ENCODE measurements around the gene IFNA4.
"Not testable (repeated sequence)": the region's sequence is repeated elsewhere in the genome, so short reads cannot be mapped to it uniquely, and the experiment has no call there.

The IFNA4 gene

DNA sequence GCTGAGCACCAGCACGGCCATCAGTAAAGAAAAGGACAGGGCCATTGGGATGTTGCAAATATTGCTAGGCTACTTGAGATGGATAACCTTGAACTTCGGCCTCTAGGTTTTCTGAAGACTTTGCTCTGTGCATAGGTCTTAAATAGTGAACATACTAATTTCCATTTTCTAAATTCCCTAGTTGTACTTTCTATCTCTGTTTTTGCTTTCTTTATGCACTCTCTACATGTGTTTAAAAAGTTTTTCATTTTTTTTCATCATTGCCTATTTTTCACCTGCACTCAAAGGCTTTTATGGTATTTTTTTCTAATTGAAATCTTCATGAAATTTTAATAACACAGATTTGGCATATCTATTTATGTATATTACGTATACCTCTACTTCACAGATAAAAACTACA lies at the start of gene IFNA4:
Gene IFNA4, minus strand, starts transcription at position 101 of the 400 bp plus-strand sequence. Its CDS starts 56 bp downstream, at position 45.
- not testable (repeated sequence) for DNase-seq

DNA sequence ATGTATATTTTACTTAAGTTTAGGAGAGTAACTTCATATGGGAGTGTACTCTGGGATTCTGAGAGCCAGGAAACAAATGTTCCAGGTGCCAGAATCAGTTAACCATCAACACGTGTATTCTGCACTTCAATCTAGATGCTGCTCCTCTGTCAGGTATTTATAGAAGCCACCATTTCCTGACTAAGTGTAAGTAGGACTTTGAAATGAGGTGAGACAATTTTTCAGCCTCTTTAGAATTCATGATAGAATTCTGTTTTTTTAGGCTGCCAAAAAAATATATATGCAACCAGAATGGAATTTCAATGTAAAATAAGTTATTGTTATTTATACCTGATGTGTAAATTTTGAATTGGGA lies 49.0 kb upstream of the IFNA4 start:
- DNase-seq, result not testable (repeated sequence)

DNA sequence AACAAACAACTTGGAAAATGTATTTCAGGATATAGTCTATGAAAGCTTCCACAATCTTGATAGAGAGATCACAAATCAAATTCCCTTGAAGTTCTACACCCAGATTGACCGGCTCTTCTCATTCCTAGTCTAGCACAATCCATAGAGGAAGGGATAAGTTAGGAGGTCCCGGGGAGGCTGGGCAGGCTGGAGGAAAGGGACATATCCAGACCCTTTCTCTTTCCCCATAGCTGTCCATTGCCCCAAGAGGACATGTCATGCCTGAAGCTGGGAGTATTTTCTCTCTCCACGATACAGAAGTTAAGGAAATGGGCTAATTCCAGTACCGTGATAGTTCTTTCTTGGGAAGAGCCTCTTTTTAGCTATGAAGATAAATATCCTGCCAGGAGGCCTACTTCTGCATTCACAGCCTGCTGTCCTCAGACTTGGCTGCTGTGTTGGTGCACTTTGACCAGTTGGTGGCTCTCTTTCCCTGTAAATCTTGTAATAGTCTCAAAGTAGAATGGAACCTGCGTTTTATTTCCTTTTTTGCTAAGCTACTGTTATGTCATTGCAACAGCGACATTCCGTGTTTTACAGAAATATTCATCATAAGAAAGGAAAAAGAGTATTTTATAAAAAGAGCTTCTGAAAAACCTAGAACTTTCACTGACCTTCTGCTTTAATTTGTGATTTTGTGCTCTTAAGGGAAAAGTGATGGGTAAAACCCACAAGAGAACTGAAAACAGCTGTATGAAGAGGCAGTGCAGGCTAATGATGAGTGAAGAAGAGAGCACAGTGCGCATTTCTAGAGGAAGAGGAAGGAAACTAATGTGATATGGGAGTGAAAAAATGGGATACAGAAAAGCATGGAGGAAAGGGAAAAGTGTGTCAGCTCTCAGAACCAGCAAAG lies 48.3 kb upstream of the IFNA4 start:
- DNase-seq, result peak; percentile 81

DNA sequence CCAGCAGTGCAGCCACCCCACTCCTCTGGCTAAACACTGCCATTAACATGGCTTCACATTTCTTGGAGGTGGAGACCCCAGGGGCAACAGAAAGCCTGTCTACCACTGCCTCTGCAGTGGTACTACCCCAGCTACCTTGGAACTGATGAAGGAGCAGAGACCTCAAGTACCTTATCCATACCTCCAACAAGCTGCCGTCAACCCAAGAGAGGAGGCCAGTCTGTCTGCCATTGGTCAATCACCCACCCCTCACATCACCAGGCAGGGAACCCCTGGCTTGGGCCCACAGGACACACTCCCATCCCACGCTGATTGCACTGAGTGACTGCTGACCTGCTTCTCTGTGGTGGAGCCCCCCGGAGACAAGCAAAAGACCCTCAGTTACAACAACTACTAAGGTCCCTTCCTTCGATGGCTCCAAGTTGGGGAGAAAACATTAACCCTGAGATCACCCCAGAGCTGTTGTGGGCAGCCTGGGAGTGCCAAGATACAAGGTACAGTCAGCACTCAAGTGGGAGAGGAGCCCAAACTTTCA lies 46.8 kb upstream of the IFNA4 start:
- no peak for DNase-seq

DNA sequence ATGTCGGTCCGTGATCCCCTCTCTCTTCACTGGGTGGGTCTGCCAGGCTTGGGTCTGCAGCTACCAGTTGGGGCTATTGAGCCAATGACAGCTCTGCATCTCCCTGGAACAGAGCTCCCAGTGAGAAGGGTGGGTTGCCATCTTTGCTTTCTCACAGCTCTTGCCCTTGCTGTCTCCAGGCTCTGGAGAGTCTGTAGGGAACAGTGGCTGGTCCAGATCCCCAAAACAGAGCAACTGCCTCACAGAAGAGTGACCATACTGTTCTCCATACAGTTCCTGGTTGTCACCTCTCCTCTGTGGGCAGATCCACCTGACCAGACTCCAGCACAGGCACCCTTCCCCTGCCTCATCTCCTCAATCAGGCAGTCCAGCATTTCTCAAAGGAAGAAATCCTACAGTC lies 45.9 kb upstream of the IFNA4 start:
- no peak for DNase-seq

DNA sequence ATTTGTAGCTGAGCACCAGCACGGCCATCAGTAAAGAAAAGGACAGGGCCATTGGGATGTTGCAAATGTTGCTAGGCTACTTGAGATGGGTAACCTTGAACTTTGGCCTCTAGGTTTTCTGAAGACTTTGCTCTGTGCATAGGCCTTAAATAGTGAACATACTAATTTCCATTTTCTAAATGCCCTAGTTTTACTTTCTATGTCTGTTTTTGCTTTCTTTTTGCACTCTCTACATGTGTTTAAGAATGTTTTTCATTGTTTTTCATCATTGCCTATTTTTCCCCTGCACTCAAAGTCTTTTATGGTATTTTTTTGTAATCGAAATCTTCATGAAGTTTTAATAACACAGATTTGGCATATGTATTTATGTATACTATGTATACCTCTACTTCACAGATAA lies 40.7 kb upstream of the IFNA4 start, which contains the start of gene IFNA17:
Gene IFNA17, minus strand, starts transcription at position 101 of the 400 bp plus-strand sequence. Its CDS starts 49 bp downstream, at position 52.
- DNase-seq, result no peak

DNA sequence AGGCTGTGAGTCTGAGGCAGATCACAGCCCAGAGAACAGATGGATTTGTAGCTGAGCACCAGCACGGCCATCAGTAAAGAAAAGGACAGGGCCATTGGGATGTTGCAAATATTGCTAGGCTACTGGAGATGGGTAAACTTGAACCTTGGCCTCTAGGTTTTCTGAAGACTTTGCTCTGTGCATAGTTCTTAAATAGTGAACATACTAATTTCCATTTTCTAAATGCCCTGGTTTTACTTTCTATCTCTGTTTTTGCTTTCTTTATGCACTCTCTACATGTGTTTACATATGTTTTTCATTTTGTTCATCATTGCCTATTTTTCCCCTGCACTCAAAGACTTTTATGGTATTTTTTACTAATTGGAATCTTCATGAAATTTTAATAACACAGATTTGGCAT lies 29.8 kb upstream of the IFNA4 start, which contains the start of gene IFNA16:
Gene IFNA16, minus strand, starts transcription at position 101 of the 400 bp plus-strand sequence. Its CDS starts 6 bp downstream, at position 95.
- not testable (repeated sequence) for DNase-seq

DNA sequence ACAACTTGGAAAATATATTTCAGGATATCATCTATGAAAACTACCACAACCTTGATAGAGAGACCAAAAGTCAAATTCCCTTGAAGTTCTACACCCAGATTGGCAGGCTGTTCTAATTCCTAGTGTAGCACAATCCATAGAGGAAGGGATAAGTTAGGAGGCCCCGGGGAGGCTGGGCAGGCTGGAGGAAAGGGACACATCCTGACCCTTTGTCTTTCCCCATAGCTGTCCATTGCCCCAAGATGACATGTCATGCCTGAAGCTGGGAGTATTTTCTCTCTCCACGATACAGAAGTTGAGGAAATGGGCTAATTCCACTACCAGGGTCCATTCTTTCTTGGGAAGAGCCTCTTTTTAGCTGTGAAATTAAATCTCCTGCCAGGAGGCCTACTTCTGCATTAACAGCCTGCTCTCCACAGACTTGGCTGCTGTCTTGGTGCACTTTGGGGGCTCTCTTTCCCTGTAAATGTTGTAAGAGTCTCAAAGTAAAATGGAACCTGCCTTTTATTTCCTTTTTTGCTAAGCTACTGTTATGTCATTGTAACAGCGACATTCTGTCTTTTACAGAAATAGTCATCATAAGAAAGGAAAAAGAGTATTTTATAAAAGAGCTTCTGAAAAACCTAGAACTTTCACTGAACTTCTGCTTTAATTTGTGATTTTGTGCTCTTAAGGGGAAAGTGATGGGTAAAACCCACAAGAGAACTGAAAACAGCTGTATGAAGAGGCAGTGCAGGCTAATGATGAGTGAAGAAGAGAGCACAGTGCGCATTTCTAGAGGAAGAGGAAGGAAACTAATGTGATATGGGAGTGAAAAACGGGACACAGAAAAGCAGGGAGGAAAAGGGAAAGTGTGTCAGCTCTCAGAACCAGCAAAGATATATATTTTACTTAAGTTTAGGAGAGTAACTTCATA lies 26.3 kb upstream of the IFNA4 start:
- peak; percentile 41 for DNase-seq

DNA sequence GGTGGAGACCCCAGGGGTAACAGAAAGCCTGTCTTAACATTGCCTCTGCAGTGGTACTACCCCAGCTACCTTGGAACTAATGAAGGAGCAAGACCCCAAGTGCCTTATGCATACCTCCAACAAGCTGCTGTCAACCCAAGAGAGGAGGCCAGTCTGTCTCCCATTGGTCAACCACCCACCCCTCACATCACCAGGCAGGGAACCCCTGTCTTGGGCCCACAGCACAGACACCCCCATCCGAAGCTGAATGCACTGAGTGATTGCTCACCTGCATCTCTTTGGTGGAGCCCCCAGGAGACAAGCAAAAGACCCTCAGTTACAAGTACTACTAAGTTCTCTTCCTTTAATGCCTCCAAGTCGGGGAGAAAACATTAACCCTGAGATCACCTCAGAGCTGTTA lies 24.8 kb upstream of the IFNA4 start:
- DNase-seq, result not testable (repeated sequence)

DNA sequence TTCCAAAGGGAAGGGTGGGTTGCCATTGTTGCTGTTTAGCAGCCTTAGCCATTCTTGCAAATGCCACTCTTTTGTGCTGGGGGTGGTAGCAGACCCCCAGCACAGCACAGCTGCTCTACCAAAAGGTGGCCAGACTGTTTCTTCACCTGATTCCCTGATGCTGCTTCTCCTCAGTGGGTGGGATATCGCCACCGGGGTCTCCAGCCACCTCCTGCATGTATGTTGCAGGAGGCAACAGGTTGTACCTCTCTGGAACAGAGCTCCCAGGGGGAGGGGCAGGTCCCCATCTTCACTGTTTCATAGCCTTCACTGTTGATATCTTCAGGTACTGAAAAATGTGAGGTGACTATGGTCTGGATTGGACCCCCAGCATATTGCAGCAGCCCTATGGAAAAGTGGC lies 23.4 kb upstream of the IFNA4 start:
- DNase-seq, result not testable (repeated sequence)

DNA sequence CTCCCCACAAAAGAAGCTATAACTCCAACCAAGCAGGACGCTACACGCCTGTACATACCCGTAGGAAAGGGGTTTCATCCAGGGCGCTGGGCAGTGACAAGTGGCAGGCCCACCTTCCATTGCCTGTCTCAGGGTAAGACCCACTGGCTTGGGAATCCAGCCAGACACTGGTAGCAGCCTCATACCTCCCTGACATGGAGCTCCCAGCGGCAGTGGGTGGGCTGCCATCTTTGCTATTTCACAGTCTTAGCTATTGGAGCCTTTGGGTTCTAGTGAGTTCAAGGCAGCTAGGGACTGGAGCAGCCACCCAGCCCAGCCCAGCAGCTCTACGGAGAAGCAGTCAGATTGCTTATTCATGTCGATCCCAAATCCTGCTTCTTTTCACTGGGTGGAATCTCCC lies 22.9 kb upstream of the IFNA4 start:
- no peak for DNase-seq

DNA sequence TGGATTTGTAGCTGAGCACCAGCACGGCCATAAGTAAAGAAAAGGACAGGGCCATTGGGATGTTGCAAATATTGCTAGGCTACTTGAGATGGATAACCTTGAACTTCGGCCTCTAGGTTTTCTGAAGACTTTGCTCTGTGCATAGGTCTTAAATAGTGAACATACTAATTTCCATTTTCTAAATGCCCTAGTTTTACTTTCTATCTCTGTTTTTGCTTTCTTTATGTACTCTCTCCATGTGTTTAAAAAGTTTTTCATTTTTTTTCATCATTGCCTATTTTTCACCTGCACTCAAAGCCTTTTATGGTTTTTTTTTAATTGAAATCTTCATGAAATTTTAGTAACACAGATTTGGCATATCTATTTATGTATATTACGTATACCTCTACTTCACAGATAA lies 19.7 kb upstream of the IFNA4 start, which contains the start of gene IFNA10:
Gene IFNA10, minus strand, starts transcription at position 101 of the 400 bp plus-strand sequence. Its CDS starts 46 bp downstream, at position 55.
- not testable (repeated sequence) for DNase-seq

DNA sequence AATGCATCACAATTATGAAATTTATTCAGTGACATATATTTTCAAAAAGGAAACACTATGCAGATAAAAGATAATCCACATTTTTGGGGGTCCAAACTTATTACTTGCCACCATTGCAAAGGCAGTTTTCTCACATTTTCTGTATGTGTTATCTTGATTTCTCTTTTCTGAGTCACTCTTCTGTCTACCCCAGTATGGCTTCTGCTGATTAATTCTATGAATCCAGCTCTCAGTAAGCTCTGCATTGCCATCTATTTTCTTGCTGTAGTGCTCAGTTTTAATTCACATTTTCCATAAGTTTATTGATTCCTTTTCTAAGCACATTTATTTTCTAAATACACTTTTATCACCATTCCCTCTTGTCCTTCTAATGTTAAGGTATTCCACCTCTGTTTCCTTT lies 17.8 kb upstream of the IFNA4 start:
- no peak for DNase-seq

DNA sequence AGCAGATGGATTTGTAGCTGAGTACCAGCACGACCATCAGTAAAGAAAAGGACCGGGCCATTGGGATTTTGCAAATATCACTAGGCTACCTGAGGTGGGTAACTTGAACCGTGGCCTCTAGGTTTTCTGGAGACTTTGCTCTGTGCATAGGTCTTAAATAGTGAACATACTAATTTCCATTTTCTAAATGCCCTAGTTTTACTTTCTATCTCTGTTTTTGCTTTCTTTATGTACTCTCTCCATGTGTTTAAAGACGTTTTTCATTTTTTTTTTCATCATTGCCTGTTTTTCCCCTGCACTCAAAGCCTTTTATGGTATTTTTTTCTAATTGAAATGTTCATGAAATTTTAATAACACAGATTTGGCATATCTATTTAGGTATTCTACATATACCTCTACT lies 14.7 kb upstream of the IFNA4 start, which contains the start of gene IFNA7:
Gene IFNA7, minus strand, starts transcription at position 101 of the 400 bp plus-strand sequence. Its CDS starts 40 bp downstream, at position 61.
- not testable (repeated sequence) for DNase-seq

DNA sequence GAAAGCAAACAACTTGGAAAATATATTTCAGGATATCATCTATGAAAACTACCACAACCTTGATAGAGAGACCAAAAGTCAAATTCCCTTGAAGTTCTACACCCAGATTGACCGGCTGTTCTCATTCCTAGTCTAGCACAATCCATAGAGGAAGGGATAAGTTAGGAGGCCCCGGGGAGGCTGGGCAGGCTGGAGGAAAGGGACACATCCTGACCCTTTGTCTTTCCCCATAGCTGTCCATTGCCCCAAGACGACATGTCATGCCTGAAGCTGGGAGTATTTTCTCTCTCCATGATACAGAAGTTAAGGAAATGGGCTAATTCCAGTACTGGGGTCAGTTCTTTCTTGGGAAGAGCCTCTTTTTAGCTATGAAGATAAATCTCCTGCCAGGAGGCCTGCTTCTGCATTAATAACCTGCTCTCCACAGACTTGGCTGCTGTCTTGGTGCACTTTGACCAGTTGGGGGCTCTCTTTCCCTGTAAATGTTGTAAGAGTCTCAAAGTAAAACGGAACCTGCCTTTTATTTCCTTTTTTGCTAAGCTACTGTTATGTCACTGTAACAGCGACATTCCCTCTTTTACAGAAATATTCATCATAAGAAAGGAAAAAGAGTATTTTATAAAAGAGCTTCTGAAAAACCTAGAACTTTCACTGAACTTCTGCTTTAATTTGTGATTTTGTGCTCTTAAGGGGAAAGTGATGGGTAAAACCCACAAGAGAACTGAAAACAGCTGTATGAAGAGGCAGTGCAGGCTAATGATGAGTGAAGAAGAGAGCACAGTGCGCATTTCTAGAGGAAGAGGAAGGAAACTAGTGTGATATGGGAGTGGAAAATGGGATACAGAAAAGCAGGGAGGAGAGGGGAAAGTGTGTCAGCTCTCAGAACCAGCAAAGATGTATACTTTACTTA lies 7.7 kb upstream of the IFNA4 start:
- peak; percentile 63 for DNase-seq

DNA sequence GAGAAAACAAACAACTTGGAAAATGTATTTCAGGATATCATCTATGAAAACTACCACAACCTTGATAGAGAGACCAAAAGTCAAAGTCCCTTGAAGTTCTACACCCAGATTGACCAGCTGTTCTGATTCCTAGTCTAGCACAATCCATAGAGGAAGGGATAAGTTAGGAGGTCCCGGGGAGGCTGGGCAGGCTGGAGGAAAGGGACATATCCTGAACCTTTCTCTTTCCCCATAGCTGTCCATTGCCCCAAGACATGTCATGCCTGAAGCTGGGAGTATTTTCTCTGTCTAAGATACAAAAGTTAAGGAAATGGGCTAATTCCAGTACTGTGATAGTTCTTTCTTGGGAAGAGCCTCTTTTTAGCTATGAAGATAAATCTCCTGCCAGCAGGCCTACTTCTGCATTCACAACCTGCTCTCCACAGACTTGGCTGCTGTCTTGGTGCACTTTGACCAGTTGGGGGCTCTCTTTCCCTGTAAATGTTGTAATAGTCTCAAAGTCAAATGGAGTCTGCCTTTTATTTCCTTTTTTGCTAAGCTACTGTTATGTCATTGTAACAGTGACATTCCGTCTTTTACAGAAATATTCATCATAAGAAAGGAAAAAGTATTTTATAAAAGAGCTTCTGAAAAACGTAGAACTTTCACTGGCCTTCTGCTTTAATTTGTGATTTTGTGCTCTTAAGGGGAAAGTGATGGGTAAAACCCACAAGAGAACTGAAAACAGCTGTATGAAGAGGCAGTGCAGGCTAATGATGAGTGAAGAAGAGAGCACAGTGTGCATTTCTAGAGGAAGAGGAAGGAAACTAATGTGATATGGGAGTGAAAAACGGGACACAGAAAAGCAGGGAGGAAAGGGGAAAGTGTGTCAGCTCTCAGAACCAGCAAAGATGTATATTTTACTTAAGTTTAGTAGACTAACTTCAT lies 4.3 kb downstream of the IFNA4 start:
- peak; percentile 67 for DNase-seq

DNA sequence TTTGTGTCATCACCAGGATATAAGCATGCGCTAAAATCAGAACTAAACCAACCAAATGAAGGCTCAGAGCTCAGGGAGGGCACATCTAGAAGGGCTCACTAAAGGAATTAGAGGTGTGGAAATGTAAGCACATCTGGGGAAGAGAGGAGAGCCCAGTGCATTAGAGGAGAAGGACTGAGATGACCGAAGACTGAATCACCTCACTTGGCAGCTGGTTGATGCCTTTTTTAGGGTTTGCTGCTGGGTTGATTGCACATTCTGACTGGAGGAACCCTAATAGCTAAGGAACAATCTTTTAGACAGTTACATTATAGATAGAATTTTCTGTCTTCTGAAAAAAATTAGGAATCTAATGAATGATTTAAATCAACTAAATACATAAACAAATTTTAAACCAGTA lies 12.7 kb downstream of the IFNA4 start:
- no peak for DNase-seq

DNA sequence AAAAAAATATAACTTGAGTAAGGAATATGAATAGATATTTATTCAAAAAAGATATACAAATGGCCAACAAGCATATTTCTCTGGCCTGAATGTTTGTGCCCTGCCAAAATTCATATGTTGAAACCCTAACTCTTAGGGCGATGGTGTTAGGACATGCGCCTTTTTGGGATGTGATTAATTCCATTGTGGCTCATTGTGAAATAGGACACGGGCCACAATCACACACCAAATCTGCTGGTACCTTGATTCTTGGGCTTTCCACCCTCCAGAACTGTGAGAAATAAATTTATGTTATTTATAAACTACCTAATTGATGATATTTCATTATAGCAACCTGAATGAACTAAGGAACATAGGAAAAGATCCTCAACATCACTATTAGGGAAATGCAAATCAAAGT lies 15.2 kb downstream of the IFNA4 start:
- no peak for DNase-seq

DNA sequence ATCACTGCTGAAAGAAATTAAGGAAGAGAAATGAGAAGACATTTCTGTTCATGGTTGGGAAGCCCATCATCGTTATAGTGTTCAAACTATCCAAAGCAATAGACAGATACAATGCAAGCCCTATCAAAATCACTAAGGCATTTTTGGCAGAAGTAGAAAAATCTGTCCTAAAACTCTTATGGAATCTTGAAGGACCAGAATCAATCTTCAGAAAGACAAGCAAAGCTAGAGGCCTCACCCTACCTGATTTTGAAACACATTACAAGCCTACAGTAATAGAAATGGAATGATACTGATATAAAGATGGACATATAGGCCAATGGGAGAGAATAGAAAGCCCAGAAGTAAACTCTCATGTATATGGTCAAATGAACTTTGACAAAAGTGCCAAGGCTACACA lies 16.0 kb downstream of the IFNA4 start:
- no peak for DNase-seq

DNA sequence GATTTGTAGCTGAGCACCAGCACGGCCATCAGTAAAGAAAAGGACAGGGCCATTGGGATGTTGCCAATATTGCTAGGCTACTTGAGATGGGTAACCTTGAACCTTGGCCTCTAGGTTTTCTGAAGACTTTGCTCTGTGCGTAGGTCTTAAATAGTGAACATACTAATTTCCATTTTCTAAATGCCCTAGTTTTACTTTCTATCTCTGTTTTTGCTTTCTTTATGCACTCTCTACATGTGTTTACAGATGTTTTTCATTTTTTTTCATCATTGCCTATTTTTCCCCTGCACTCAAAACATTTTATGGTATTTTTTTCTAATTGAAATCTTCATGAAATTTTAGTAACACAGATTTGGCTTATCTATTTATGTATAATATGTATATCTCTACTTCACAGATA lies 20.8 kb downstream of the IFNA4 start, which contains the start of gene IFNA21:
Gene IFNA21, minus strand, starts transcription at position 101 of the 400 bp plus-strand sequence. Its CDS starts 48 bp downstream, at position 53.
- DNase-seq, result not testable (repeated sequence)
